Calu3 (cell line): ENCODE data around the gene TFCP2. TPM values are rescaled to one million over a fixed set of nuclear protein-coding genes. Genes with fewer than 3 reads are reported as not detected.

ENCODE experiments used
- BruUV-seq: library from RNA; stranded (reverse); fragments of 400-500 nt; replicated peaks from 2 replicates; lab custom pipeline; 2021; lab: Mats Ljungman, UMichigan
- CTCF ChIA-PET: fragments of 300-600 bp; sonication (Branson Sonifier 250); formaldehyde crosslinking; loops from one replicate; lab custom pipeline; 2022; ENCODE audit warnings: antibody characterized with exemption; lab: Charles Lee
- DNase-seq: peaks from one replicate; pipeline ENCODE4 v3.0.0; 2022
- H3K27ac Mint-ChIP-seq: one replicate; pipeline ENCODE4 v1.8.0; 2022; ENCODE audit warnings: mixed read lengths; ENCODE audit not compliant: unreplicated experiment
- H3K27me3 Mint-ChIP-seq: one replicate; pipeline ENCODE4 v1.8.0; 2022; ENCODE audit warnings: mixed read lengths; ENCODE audit not compliant: unreplicated experiment
- H3K36me3 Mint-ChIP-seq: one replicate; pipeline ENCODE4 v1.8.0; 2022; ENCODE audit warnings: mild to moderate bottlenecking, moderate library complexity, mixed read lengths; ENCODE audit not compliant: insufficient read depth, unreplicated experiment
- H3K4me1 Mint-ChIP-seq: one replicate; pipeline ENCODE4 v1.8.0; 2022; ENCODE audit warnings: mild to moderate bottlenecking, low read depth, mixed read lengths; ENCODE audit not compliant: unreplicated experiment
- H3K4me3 Mint-ChIP-seq: one replicate; pipeline ENCODE4 v1.8.0; 2022; ENCODE audit warnings: mild to moderate bottlenecking, low read depth, moderate library complexity, mixed read lengths; ENCODE audit not compliant: unreplicated experiment
- H3K9me3 Mint-ChIP-seq: one replicate; pipeline ENCODE4 v1.8.0; 2022; ENCODE audit warnings: low read depth, mixed read lengths; ENCODE audit not compliant: unreplicated experiment
- CTCF ChIP-seq: fragments of 200-600 bp; IDR thresholded peaks from one replicate; pipeline ENCODE4 v1.8.0; 2022; ENCODE audit warnings: antibody characterized with exemption; ENCODE audit not compliant: unreplicated experiment
- intact Hi-C: fragments of 100-400 bp; cut with micrococcal nuclease; formaldehyde crosslinking; loops from one replicate; pipeline ENCODE4 v1.10.0; 2022; ENCODE audit not compliant: unreplicated experiment
- total RNA-seq: library from RNA; stranded (reverse); gene quantifications from 2 replicates; pipeline ENCODE4 v1.2.3, GENCODE V29; 2022

The TFCP2 gene
- total RNA-seq, 1 experiment from 2014 or later, result 19.6 TPM

- TF ChIP-seq CTCF, result no peak
- intact Hi-C loops, result no loop called here
- Mint-ChIP-seq H3K27ac (no peak overlapping the region), H3K27me3 (no peaks in the 10 kb centered on the region), H3K9me3 (no peaks in the 10 kb centered on the region), H3K36me3 (peaks cover 23% of the 10 kb centered on the region), H3K4me1 (no peaks in the 10 kb centered on the region), H3K4me3 (no peak overlapping the region)
- no peak for DNase-seq
- CTCF ChIA-PET, result no interaction called here
- BruUV-seq, result no TSS peak
Measured at GRCh38 chr12:51070004-51070403, 102.9 kb downstream of the TFCP2 start.

- no peaks in the 10 kb centered on the region for H3K27me3 Mint-ChIP-seq
Measured at GRCh38 chr12:51067771-51068170, 105.2 kb downstream of the TFCP2 start.

GRCh38 chr12:51067229-51067628, 105.7 kb downstream of the TFCP2 start:
- no peaks in the 10 kb centered on the region for H3K27me3 Mint-ChIP-seq
- TF ChIP-seq CTCF, result no peak
- no peak for DNase-seq
- no peaks in the 10 kb centered on the region for H3K9me3 Mint-ChIP-seq
- CTCF ChIA-PET, result no interaction called here
- H3K36me3 Mint-ChIP-seq, result peaks cover 24% of the 10 kb centered on the region
- no peaks in the 10 kb centered on the region for H3K4me1 Mint-ChIP-seq
- intact Hi-C loops, result no loop called here
- no peak overlapping the region for H3K4me3 Mint-ChIP-seq
- no peak overlapping the region for H3K27ac Mint-ChIP-seq
- BruUV-seq, result no TSS peak

More at GRCh38 chr12:51067771-51068170, 105.2 kb downstream of the TFCP2 start:
- BruUV-seq, result no TSS peak
- H3K4me3 Mint-ChIP-seq, result no peak overlapping the region
- intact Hi-C loops, result no loop called here
- no peak overlapping the region for H3K27ac Mint-ChIP-seq
- H3K9me3 Mint-ChIP-seq, result no peaks in the 10 kb centered on the region
- H3K36me3 Mint-ChIP-seq, result peaks cover 26% of the 10 kb centered on the region
- H3K4me1 Mint-ChIP-seq, result no peaks in the 10 kb centered on the region
- no peak for DNase-seq
- CTCF ChIA-PET, result no interaction called here
- TF ChIP-seq CTCF, result no peak

GRCh38 chr12:51065530-51065929, 107.4 kb downstream of the TFCP2 start:
- H3K4me3 Mint-ChIP-seq, result no peak overlapping the region
- CTCF ChIA-PET, result no interaction called here
- no peaks in the 10 kb centered on the region for H3K9me3 Mint-ChIP-seq
- BruUV-seq, result no TSS peak
- intact Hi-C loops, result no loop called here
- TF ChIP-seq CTCF, result no peak
- H3K36me3 Mint-ChIP-seq, result peaks cover 13% of the 10 kb centered on the region
- H3K4me1 Mint-ChIP-seq, result no peaks in the 10 kb centered on the region
- H3K27ac Mint-ChIP-seq, result no peak overlapping the region
- no peaks in the 10 kb centered on the region for H3K27me3 Mint-ChIP-seq
- no peak for DNase-seq
